Measurements from ENCODE around the gene STOX2.
A peak's percentile ranks its signal among the peaks of the same experiment; 100 is the strongest.
"Not testable (repeated sequence)": the region's sequence is repeated elsewhere in the genome, so short reads cannot be mapped to it uniquely, and the experiment has no call there.

Gene STOX2

GRCh38 chr4:183940864-183941263, 35.8 kb downstream of the STOX2 start:
- no peak for DNase-seq

GRCh38 chr4:183941964-183942363, 36.9 kb downstream of the STOX2 start:
- DNase-seq, result no peak

DNA sequence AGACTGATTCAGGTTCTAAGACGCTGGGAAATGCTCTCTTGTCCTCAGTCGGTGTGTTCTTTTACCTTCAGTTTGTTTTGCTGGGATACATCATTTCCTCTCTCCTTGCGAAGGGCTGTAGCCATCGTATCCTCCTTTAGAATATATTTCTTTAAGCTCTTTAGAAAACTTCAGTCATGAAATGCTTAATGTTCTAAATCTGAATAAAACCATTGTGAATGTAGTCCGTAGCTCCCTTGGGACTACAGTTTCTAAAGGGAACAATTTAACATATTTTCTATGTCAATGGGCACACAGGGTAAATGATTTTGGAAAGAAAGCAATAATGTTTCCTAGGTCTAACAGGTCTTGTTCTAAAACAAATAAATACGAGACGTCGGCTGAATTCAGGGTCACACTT, 40.6 kb downstream of the STOX2 start:
- no peak for DNase-seq

DNA sequence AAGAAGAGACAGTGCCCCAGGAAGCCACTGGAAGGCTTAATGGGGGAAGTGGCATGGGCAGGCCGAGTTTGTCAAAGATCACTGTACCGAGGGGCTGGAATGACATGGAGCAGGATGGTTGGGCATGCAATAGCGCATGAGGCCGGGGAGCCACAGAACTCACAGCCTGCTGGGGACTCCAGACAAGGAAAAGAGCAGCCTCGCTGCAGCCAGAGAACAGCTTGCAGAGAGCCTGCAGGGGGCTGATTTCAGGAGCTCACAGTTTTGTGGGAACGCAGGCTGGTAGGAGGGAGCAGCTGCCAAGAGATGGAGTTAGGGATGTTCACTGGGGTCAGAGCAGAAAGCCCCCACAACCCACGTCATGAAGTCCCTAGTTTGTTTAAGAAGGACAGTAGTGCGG, 45.4 kb downstream of the STOX2 start:
- no peak for DNase-seq

GRCh38 chr4:183952652-183953051, 47.5 kb downstream of the STOX2 start:
- DNase-seq, result not testable (repeated sequence)

- no peak for DNase-seq
Observed at GRCh38 chr4:183959319-183960045, 54.4 kb downstream of the STOX2 start.

DNA sequence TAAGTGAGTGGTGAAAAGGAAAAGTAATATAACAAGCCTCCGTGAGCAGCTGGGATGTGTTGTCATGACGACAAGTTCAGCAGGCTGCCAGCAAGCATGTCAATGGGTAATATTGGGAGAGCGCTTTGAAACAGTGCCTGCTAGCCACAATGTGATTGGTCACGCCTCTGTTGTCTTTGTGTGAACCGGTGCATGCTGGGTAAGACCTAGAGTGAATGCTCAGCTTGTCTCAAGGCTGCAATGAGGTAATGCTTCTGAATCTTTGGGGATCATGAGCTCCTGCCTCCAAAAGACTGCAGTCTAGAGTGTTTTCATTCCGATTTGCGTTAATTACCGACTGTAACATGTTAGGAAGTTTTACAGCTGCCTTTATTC, 54.9 kb downstream of the STOX2 start:
- peak; percentile 78 for DNase-seq

DNA sequence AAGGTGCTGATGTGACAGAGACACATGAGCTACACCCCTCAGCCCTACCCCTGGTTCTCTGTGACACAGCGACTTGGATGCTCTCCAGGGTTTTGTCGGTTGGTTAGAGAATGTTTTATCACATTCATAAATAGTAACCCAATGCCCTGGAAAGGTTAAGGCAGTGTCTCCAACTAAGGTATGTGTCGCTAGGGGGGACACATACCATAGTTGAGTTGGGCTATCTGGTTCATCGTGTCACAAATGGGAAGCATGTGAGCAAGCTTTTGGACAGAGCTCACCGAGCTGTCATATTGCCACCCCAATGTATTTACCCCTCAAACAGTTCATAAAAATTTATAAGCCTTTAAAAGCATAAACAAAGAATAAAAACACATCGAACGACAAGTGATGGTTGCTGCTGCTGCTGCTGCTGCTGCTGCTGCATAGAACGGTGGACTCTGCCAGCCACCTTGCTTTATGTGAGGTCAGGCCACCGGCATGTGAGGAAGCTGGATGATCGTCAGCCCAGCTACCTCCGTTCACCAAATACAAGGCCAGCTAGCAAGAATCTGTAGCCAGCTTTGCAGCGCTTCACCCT, 55.9 kb downstream of the STOX2 start:
- no peak for DNase-seq

- no peak for DNase-seq
Observed at GRCh38 chr4:183961795-183962194, 56.7 kb downstream of the STOX2 start.

- DNase-seq, result no peak
Observed at GRCh38 chr4:183962419-183962818, 57.3 kb downstream of the STOX2 start.

GRCh38 chr4:183966371-183966770, 61.3 kb downstream of the STOX2 start:
- DNase-seq, result no peak

DNA sequence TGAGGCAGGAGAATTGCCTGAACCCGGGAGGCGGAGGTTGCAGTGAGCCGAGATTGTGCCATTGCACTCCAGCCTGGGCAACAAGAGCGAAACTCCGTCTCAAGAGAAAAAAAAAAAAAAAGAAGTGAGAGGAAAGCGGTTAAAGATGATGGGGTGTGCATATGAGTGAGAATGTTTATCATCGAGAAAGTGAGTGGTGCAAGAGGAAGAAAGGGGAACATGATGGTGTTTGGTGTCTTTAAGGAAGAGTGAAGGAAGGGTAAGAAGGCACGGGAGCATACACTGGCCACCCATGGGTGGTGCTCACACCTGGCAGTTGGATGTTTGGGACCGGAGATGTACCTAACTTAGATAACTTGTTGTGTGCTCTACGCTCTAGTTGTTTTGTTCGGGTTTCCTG, 62.2 kb downstream of the STOX2 start:
- DNase-seq, result no peak

- DNase-seq, result no peak
Observed at GRCh38 chr4:183968502-183968901, 63.4 kb downstream of the STOX2 start.

- DNase-seq, result no peak
Observed at GRCh38 chr4:183968931-183969330, 63.8 kb downstream of the STOX2 start.

DNA sequence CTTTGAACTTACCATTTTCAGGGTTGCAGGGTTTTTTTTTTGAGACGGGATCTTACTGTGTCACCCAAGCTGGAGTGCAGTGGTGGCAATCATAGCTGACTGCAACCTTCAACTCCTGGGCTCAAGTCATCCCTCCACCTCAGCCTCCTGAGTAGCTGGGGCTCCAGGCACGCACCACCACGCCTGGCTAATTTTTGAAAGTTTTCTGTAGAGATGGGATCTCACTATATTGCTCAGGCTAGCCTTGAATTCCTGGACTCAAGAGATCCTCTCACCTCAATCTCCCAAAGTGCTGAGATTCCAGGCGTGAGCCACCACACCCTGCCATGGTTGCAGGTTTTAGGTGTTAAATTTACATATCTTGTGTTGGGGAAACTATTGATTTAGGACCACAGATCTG, 64.5 kb downstream of the STOX2 start:
- DNase-seq, result no peak

GRCh38 chr4:183971929-183972490, 66.9 kb downstream of the STOX2 start:
- peak; percentile 52 for DNase-seq

DNA sequence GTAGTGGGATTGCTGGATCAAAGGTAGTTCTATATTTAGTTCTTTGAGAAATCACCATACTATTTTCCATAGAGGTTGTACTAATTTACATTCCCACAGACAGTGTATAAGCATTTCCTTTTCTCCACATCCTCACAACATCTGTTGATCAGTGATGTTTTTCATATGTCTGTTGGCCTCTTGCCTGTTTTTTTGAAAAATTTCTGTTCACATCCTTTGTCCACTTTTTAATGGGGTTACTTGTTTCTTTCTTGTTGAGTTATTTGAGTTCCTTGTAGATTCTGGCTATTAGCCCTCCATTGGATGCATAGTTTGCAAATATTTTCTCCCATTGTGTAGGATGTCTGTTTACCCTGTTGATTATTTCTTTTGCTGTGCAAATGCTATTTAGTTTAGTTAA, 72.6 kb downstream of the STOX2 start:
- DNase-seq, result no peak

GRCh38 chr4:183984566-183984965, 79.5 kb downstream of the STOX2 start:
- no peak for DNase-seq

- no peak for DNase-seq
Observed at GRCh38 chr4:183985786-183986185, 80.7 kb downstream of the STOX2 start.

- no peak for DNase-seq
Observed at GRCh38 chr4:183986291-183986970, 81.3 kb downstream of the STOX2 start.

- peak; percentile 82 for DNase-seq
Observed at GRCh38 chr4:183986971-183987946, 82.2 kb downstream of the STOX2 start.

DNA sequence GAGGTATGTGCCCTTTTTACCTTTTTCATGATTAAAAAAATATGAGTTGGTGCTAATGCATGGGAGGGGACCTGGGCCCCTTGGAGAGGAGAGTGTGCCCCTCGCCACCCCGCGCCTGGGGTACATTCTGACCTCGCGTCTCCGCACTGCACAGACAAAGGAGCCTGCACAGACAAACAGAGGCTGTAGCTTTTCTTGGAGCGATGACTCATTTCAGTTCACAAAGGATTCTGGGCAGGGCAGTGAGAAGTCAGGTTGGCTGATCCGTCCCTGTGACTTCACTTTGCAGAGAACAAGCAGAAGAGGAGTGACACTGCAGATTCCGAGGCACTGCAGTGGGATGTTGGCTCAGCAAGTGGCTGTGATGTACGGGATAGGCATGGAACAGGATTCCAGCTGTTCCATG, 82.9 kb downstream of the STOX2 start:
- DNase-seq, result peak; percentile 83

DNA sequence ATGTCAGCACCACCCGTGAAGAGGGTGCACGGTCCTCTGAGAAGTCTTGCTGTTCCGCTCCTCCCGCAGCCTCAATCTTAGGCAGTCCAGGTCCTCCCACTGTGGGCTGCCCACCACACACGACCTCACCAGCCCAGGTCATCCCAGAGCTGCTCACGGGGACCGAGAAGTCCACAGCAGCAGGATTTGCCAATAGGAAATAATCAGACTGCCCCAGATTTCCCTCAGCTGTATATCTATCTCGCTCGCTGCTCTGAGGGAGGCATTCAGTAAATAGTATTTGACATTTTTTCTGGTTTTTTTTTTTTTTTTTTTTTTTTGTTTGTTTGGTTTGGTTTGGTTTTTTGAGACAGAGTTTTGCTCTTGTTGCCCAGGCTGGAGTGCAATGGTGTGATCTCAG, 83.8 kb downstream of the STOX2 start:
- DNase-seq, result no peak
